GM23338 (cell line): ENCODE results near the gene MYH6.
A peak's percentile ranks its signal among the peaks of the same experiment; 100 is the strongest.

Experiments
- CTCF ChIP-seq, 2 experiments: fragments of 200-600 bp in 1 of 2; sonication (generic) in 1 of 2; conservative IDR thresholded peaks; 2 replicates each; pipeline versions ENCODE4 v1.5.1 to v1.6.1; 2016 to 2017; ENCODE audit warnings: antibody characterized with exemption in 2 of 2, low read depth in 2 of 2, mild to moderate bottlenecking in 2 of 2, moderate library complexity in 1 of 2
- EZH2 ChIP-seq: fragments of 200-600 bp; sonication (generic); IDR thresholded peaks from one replicate; pipeline ENCODE4 v1.8.0; 2017; ENCODE audit warnings: antibody characterized with exemption, mild to moderate bottlenecking, low read depth; ENCODE audit not compliant: unreplicated experiment
- ZNF331 ChIP-seq: fragments of 250-450 bp; sonication (Bioruptor Pico); IDR thresholded peaks from 2 replicates; pipeline ENCODE4 v1.5.0; 2020; ENCODE audit warnings: low read depth, mild to moderate bottlenecking, moderate library complexity

DNA sequence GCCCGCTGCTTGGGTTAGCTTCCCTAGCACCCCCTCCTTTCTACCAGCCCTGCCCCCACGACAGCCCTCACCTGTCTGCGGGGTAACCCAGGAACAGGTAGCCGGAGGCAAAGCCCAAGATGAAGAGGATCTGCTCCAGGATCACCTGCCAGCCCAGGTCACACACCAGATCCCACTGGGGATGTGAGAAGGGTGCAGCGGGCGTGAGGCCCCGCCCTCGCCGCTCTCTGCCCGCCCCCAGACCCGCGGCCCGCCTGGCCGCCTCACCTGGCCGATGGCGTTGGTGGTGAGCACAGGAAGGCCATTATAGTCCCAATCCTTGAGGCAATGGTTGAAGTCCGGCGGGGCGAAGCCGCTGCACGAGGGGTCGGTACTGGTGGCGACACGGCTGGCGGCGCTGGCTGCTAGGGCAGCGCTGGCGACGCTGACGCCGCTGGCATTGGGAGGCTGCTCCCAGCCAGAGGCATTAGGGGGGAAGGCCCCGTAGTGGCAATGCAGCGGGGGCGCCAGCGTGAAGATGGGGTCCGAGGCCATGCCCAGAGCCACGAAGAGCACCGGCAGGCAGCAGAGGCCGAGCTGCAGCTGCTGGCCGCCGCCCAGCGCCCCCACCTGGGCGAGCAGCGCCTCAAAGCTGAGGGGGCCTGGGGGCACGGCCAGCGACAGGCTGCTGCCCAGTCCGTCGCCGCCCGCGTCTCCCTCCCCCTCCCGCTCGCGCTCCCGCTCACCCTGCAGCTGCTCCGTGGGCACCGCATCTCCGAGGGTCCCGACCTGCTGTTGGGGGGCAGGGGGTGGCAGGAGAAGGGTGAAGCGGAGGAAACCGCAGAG, 56.2 kb downstream of the MYH6 start:
- TF ChIP-seq CTCF (conservative IDR thresholded peaks at IDR 0.05; ENCODE audit: low read depth in 2 of 2), result peak; percentile 25 to 59
- no peak for TF ChIP-seq EZH2
- TF ChIP-seq ZNF331, result no peak
